BLaER1 (cell line): Measurements from ENCODE around the gene KCTD17.

Source experiments
- H3K27ac ChIP-seq: shearing (Covaris generic); formaldehyde crosslinking; 2 replicates; pipeline ENCODE4 v1.8.1; 2022
- H3K27me3 ChIP-seq: shearing (Covaris generic); formaldehyde crosslinking; 2 replicates; pipeline ENCODE4 v1.8.1; 2022
- H3K36me3 ChIP-seq: shearing (Covaris generic); formaldehyde crosslinking; 2 replicates; pipeline ENCODE4 v1.8.1; 2022
- H3K4me1 ChIP-seq: shearing (Covaris generic); formaldehyde crosslinking; 2 replicates; pipeline ENCODE4 v1.8.1; 2022
- H3K4me2 ChIP-seq: shearing (Covaris generic); formaldehyde crosslinking; 2 replicates; pipeline ENCODE4 v1.8.1; 2022
- H3K4me3 ChIP-seq: shearing (Covaris generic); formaldehyde crosslinking; 2 replicates; pipeline ENCODE4 v1.8.1; 2022
- H3K9ac ChIP-seq: shearing (Covaris generic); formaldehyde crosslinking; 2 replicates; pipeline ENCODE4 v1.8.1; 2022
- H3K9me3 ChIP-seq: shearing (Covaris generic); formaldehyde crosslinking; 2 replicates; pipeline ENCODE4 v1.8.1; 2022
- H4K20me1 ChIP-seq: shearing (Covaris generic); formaldehyde crosslinking; 2 replicates; pipeline ENCODE4 v1.8.1; 2022
- Cebpa-rat ChIP-seq: shearing (Covaris generic); IDR thresholded peaks from 2 replicates; pipeline ENCODE4 v1.8.1; 2022

Gene KCTD17

GRCh38 chr22:37051391-37052385 lies at the start of gene KCTD17:
TSS of gene KCTD17 (plus strand) at chr22:37051742. CDS start at chr22:37051761, 19 bp downstream.
- no peak for TF ChIP-seq Cebpa-rat
- Histone ChIP-seq H3K27me3 (no peaks in the 10 kb centered on the region), H3K9me3 (no peaks in the 10 kb centered on the region), H4K20me1 (0 out of 2 replicates have a peak, but pooled peaks cover 25% of the 10 kb centered on the region), H3K9ac (peak within 1 kb of the TSS; percentile 79), H3K36me3 (peaks cover 26% of the 10 kb centered on the region), H3K27ac (peak within 1 kb of the TSS; percentile 73), H3K4me1 (peaks cover 61% of the 10 kb centered on the region), H3K4me2 (peak within 1 kb of the TSS; percentile 93), H3K4me3 (peak within 1 kb of the TSS; percentile 88)

GRCh38 chr22:37001826-37002225 lies 49.7 kb upstream of the KCTD17 start:
- Histone ChIP-seq H3K9ac (no peak overlapping the region), H3K27me3 (no peaks in the 10 kb centered on the region), H3K4me2 (no peak overlapping the region), H3K4me1 (no peaks in the 10 kb centered on the region), H3K9me3 (no peaks in the 10 kb centered on the region), H3K27ac (no peak overlapping the region), H3K4me3 (no peak overlapping the region), H4K20me1 (no peaks in the 10 kb centered on the region), H3K36me3 (no peaks in the 10 kb centered on the region)
- TF ChIP-seq Cebpa-rat, result no peak

- H3K4me2 ChIP-seq, result no peak overlapping the region
- no peaks in the 10 kb centered on the region for H3K27me3 ChIP-seq
- no peaks in the 10 kb centered on the region for H3K9me3 ChIP-seq
- H3K4me1 ChIP-seq, result peaks cover 4% of the 10 kb centered on the region
- no peak for TF ChIP-seq Cebpa-rat
- H3K27ac ChIP-seq, result no peak overlapping the region
- H4K20me1 ChIP-seq, result no peaks in the 10 kb centered on the region
- H3K4me3 ChIP-seq, result no peak overlapping the region
- H3K36me3 ChIP-seq, result no peaks in the 10 kb centered on the region
- H3K9ac ChIP-seq, result no peak overlapping the region
These were observed 48.9 kb upstream of the KCTD17 start for GRCh38 chr22:37002633-37003032.

GRCh38 chr22:37007651-37008050 lies 43.9 kb upstream of the KCTD17 start:
- H3K4me2 ChIP-seq, result peak overlapping the region; percentile 64
- H3K4me3 ChIP-seq, result no peak overlapping the region
- H3K27me3 ChIP-seq, result no peaks in the 10 kb centered on the region

GRCh38 chr22:37008365-37008764 lies 43.2 kb upstream of the KCTD17 start:
- H4K20me1 ChIP-seq, result no peaks in the 10 kb centered on the region
- H3K27me3 ChIP-seq, result no peaks in the 10 kb centered on the region
- TF ChIP-seq Cebpa-rat, result no peak
- H3K4me2 ChIP-seq, result peak overlapping the region; percentile 64
- no peak overlapping the region for H3K27ac ChIP-seq
- H3K4me1 ChIP-seq, result peaks cover 21% of the 10 kb centered on the region
- H3K4me3 ChIP-seq, result no peak overlapping the region
- no peaks in the 10 kb centered on the region for H3K9me3 ChIP-seq
- no peak overlapping the region for H3K9ac ChIP-seq
- H3K36me3 ChIP-seq, result peaks cover 9% of the 10 kb centered on the region; the same call in 1 of the 2 replicates

More at GRCh38 chr22:37007651-37008050, 43.9 kb upstream of the KCTD17 start:
- no peak for TF ChIP-seq Cebpa-rat
- Histone ChIP-seq H4K20me1 (no peaks in the 10 kb centered on the region), H3K4me1 (peaks cover 21% of the 10 kb centered on the region), H3K9ac (no peak overlapping the region), H3K27ac (no peak overlapping the region), H3K9me3 (no peaks in the 10 kb centered on the region), H3K36me3 (peaks cover 9% of the 10 kb centered on the region; the same call in 1 of the 2 replicates)

GRCh38 chr22:37009490-37009889 lies 42.1 kb upstream of the KCTD17 start:
- H4K20me1 ChIP-seq, result peaks cover 3% of the 10 kb centered on the region; the same call in 1 of the 2 replicates
- peaks cover 9% of the 10 kb centered on the region; the same call in 1 of the 2 replicates for H3K36me3 ChIP-seq
- no peak overlapping the region for H3K9ac ChIP-seq
- H3K27ac ChIP-seq, result no peak overlapping the region
- TF ChIP-seq Cebpa-rat, result no peak
- H3K4me3 ChIP-seq, result no peak overlapping the region
- H3K27me3 ChIP-seq, result no peaks in the 10 kb centered on the region
- no peaks in the 10 kb centered on the region for H3K9me3 ChIP-seq
- H3K4me2 ChIP-seq, result no peak overlapping the region
- H3K4me1 ChIP-seq, result peaks cover 21% of the 10 kb centered on the region

- no peaks in the 10 kb centered on the region for H3K27me3 ChIP-seq
- no peak overlapping the region for H3K4me3 ChIP-seq
- TF ChIP-seq Cebpa-rat, result no peak
- H3K4me2 ChIP-seq, result no peak overlapping the region
- H4K20me1 ChIP-seq, result peaks cover 10% of the 10 kb centered on the region; the same call in 1 of the 2 replicates
- H3K4me1 ChIP-seq, result peaks cover 21% of the 10 kb centered on the region
- H3K27ac ChIP-seq, result no peak overlapping the region
- H3K9ac ChIP-seq, result no peak overlapping the region
- H3K36me3 ChIP-seq, result peaks cover 9% of the 10 kb centered on the region; the same call in 1 of the 2 replicates
- no peaks in the 10 kb centered on the region for H3K9me3 ChIP-seq
These were observed 41.4 kb upstream of the KCTD17 start for GRCh38 chr22:37010174-37010573.

GRCh38 chr22:37010976-37011375 lies 40.6 kb upstream of the KCTD17 start:
- no peaks in the 10 kb centered on the region for H3K27me3 ChIP-seq
- no peak overlapping the region for H3K4me3 ChIP-seq
- peaks cover 21% of the 10 kb centered on the region for H3K4me1 ChIP-seq
- no peak overlapping the region for H3K9ac ChIP-seq
- H3K4me2 ChIP-seq, result no peak overlapping the region
- H3K9me3 ChIP-seq, result no peaks in the 10 kb centered on the region
- H3K27ac ChIP-seq, result no peak overlapping the region
- H3K36me3 ChIP-seq, result peaks cover 14% of the 10 kb centered on the region; the same call in 1 of the 2 replicates
- H4K20me1 ChIP-seq, result peaks cover 14% of the 10 kb centered on the region; the same call in 1 of the 2 replicates
- TF ChIP-seq Cebpa-rat, result no peak

GRCh38 chr22:37011472-37011871 lies 40.1 kb upstream of the KCTD17 start:
- TF ChIP-seq Cebpa-rat, result no peak
- H3K4me2 ChIP-seq, result no peak overlapping the region

More at GRCh38 chr22:37011472-37011871, 40.1 kb upstream of the KCTD17 start:
- no peak overlapping the region for H3K27ac ChIP-seq
- peaks cover 19% of the 10 kb centered on the region; the same call in 1 of the 2 replicates for H3K36me3 ChIP-seq
- H3K4me3 ChIP-seq, result no peak overlapping the region
- no peak overlapping the region for H3K9ac ChIP-seq
- H3K4me1 ChIP-seq, result peaks cover 22% of the 10 kb centered on the region
- no peaks in the 10 kb centered on the region for H3K27me3 ChIP-seq
- H4K20me1 ChIP-seq, result peaks cover 17% of the 10 kb centered on the region; the same call in 1 of the 2 replicates
- no peaks in the 10 kb centered on the region for H3K9me3 ChIP-seq
